ENCODE measurements around the gene LIMD2. TPM values are rescaled to one million over a fixed set of nuclear protein-coding genes. Genes with fewer than 3 reads are reported as not detected.
"Not testable (repeated sequence)": the region's sequence is repeated elsewhere in the genome, so short reads cannot be mapped to it uniquely, and the experiment has no call there.

Gene LIMD2
- total RNA-seq, 5 donors from 2014 or later (not counting 1 experiment from before 2014, with no cell fraction given), result 534 to 851 (median 767) TPM

DNA sequence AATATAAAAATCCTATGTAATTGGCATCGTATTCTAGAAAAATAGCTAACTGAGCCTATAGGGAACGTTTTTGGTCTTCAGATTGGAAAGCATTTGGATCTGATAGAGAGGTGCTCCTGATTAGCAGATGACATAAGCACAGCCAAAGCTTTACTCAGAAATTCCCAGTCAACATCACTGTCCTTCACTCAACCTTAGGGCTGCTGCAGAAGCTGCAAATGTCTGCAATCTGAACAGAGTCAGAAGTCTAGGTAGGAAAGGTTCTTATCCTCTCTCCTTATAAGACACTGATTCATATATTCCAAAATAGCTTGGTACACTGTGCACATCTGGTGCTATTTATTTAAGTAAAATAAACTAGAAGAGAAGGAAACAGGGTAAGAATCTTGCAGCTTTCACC lies 22.5 kb upstream of the LIMD2 start:
- Mint-ChIP-seq H3K36me3 (peaks cover 21% of the 10 kb centered on the region), H3K27me3 (no peaks in the 10 kb centered on the region), H3K4me3 (no peak overlapping the region), H3K4me1 (peaks cover 0 to 3% (median 2%) of the 10 kb centered on the region in 3 donors), H3K9me3 (no peaks in the 10 kb centered on the region), H3K27ac (no peak overlapping the region)
- H3K4me3 ChIP-seq (ENCODE audit: control insufficient read depth in 1 of 2, extremely low read depth in 1 of 2, low read length in 1 of 2), result no peak overlapping the region
- H3K9me3 ChIP-seq, result no peaks in the 10 kb centered on the region
- no peaks in the 10 kb centered on the region for H3K4me1 ChIP-seq (ENCODE audit: control insufficient read depth in 1 of 2, extremely low read depth in 1 of 2, insufficient read depth in 2 of 2, low read length in 2 of 2)
- DNase-seq, result no peak
- no peaks in the 10 kb centered on the region for H3K27me3 ChIP-seq (replicated peaks in 1 of 2; ENCODE audit: control insufficient read depth in 2 of 2, extremely low read depth in 1 of 2, insufficient read depth in 2 of 2, low read length in 1 of 2)
- ChIA-PET CTCF (interaction anchor here (0.7 to 1.5 kb wide), 3 partner anchors 13 to 110 kb away, joined by 3 to 4 read pairs (median 3); no protein-coding TSS in a partner anchor), POLR2A (no interaction called here)
- H3K36me3 ChIP-seq (ENCODE audit: control insufficient read depth in 2 of 2, extremely low read depth in 1 of 2, insufficient read depth in 1 of 2, low read length in 1 of 2), result peaks cover 0 to 24% of the 10 kb centered on the region in 2 donors
- no peak for ATAC-seq (replicated peaks in 1 of 4)
- H3K27ac ChIP-seq (ENCODE audit: low read length), result no peak overlapping the region
- no CpG with 5 or more reads among the region's 2 CpGs for WGBS (ENCODE audit: insufficient coverage)

DNA sequence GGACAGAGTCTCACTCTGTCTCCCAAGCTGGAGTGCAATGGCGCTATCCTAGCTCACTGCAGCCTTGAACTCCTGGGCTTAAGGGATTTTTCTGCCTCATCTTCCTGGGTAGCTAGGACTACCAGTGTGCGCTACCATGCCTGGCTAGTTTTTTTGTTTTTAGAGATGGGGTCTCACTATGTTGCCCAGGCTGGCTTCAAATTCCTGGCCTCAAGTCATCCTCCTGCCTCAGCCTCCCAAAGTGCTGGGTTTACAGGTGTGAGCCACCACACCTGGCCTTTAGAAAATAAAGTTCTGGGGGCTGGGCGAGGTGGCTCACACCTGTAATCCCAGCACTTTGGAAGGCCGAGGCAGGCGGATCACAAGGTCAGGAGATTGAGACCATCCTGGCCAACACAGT lies 20.3 kb upstream of the LIMD2 start:
- POLR2A ChIA-PET; H3K27ac ChIP-seq (ENCODE audit: low read length); CTCF ChIA-PET; H3K9me3 ChIP-seq; H3K9me3 Mint-ChIP-seq; H3K27me3 Mint-ChIP-seq; H3K4me1 Mint-ChIP-seq; DNase-seq; H3K27ac Mint-ChIP-seq; ATAC-seq (replicated peaks in 1 of 4); H3K4me3 ChIP-seq (ENCODE audit: control insufficient read depth in 1 of 2, extremely low read depth in 1 of 2, low read length in 1 of 2); H3K4me1 ChIP-seq (ENCODE audit: control insufficient read depth in 1 of 2, extremely low read depth in 1 of 2, insufficient read depth in 2 of 2, low read length in 2 of 2); H3K4me3 Mint-ChIP-seq; H3K27me3 ChIP-seq (replicated peaks in 1 of 2; ENCODE audit: control insufficient read depth in 2 of 2, extremely low read depth in 1 of 2, insufficient read depth in 2 of 2, low read length in 1 of 2): not testable (repeated sequence)
- 100% methylated on average over 1 of the region's 5 CpGs for WGBS (ENCODE audit: insufficient coverage)
- peaks cover 1 to 18% of the 10 kb centered on the region in 2 donors for H3K36me3 ChIP-seq (ENCODE audit: control insufficient read depth in 2 of 2, extremely low read depth in 1 of 2, insufficient read depth in 1 of 2, low read length in 1 of 2)
- H3K36me3 Mint-ChIP-seq, result peaks cover 18% of the 10 kb centered on the region

DNA sequence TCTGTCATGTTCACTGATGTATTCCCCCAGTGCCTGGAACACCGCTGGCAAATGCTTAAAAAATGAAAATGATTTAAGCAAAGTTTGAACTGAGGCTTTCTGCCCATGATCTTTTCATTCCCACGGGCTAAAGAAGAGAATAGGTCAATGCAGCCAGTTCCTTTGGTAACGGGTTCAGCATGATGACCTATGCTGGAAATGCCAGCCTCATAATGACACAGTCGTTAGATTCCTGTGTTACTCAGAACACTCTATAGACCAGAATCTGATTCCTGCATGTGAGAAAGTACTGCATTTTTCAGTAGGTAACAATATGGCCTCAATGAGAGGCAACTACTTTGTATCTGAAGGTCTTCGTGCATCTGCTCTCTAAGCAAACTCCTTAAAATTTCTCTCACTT lies 19.1 kb upstream of the LIMD2 start:
- no peak overlapping the region for H3K27ac Mint-ChIP-seq
- POLR2A ChIA-PET, result no interaction called here

DNA sequence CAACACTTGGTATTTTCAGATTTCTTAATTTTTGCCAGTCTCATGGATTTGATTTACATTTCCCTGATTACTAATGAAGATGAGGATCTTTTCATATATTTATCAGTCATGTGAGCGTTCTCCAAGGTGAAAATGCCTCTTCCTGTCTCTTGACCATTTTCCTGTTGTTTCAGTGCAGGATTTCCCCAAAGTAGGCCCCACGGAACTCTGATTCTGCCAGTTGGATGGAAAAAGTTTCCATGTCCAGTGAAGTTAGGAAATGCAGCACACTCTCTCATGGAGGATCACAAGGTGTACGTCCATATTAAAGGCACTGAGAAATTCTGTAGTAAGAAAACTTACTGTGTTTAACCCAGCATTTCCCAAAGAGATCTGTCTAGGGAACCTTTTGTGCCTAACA lies 16.5 kb upstream of the LIMD2 start:
- ChIA-PET CTCF (interaction anchor here (0.6 to 1.0 kb wide), 2 partner anchors 9 to 123 kb away, joined by 3 read pairs; no protein-coding TSS in a partner anchor), POLR2A (interaction anchor here in 1 of 2 donors (0.9 kb wide), 1 partner anchor 57 kb away, joined by 3 read pairs; the partner anchor contains the start of gene CCDC47)
- no peaks in the 10 kb centered on the region for H3K4me1 ChIP-seq (ENCODE audit: control insufficient read depth in 1 of 2, extremely low read depth in 1 of 2, insufficient read depth in 2 of 2, low read length in 2 of 2)
- H3K4me3 Mint-ChIP-seq, result no peak overlapping the region
- H3K27ac Mint-ChIP-seq, result no peak overlapping the region
- no peaks in the 10 kb centered on the region for H3K27me3 Mint-ChIP-seq
- H3K9me3 ChIP-seq, result no peaks in the 10 kb centered on the region
- H3K9me3 Mint-ChIP-seq, result no peaks in the 10 kb centered on the region
- H3K4me1 Mint-ChIP-seq, result peaks cover 0 to 6% (median 2%) of the 10 kb centered on the region in 3 donors
- peaks cover 10% of the 10 kb centered on the region for H3K36me3 Mint-ChIP-seq
- H3K36me3 ChIP-seq (ENCODE audit: control insufficient read depth in 2 of 2, extremely low read depth in 1 of 2, insufficient read depth in 1 of 2, low read length in 1 of 2), result peaks cover 10 to 35% of the 10 kb centered on the region in 2 donors
- H3K27ac ChIP-seq (ENCODE audit: low read length), result no peak overlapping the region
- H3K4me3 ChIP-seq (ENCODE audit: control insufficient read depth in 1 of 2, extremely low read depth in 1 of 2, low read length in 1 of 2), result no peak overlapping the region
- H3K27me3 ChIP-seq (replicated peaks in 1 of 2; ENCODE audit: control insufficient read depth in 2 of 2, extremely low read depth in 1 of 2, insufficient read depth in 2 of 2, low read length in 1 of 2), result no peaks in the 10 kb centered on the region
- DNase-seq, result no peak
- no peak for ATAC-seq (replicated peaks in 1 of 4)
- WGBS (ENCODE audit: insufficient coverage), result 100% methylated on average over 1 of the region's 3 CpGs

More for the DNA sequence above, 19.1 kb upstream of the LIMD2 start:
- peaks cover 10 to 19% of the 10 kb centered on the region in 2 donors for H3K36me3 ChIP-seq (ENCODE audit: control insufficient read depth in 2 of 2, extremely low read depth in 1 of 2, insufficient read depth in 1 of 2, low read length in 1 of 2)
- no peak overlapping the region for H3K4me3 Mint-ChIP-seq
- H3K9me3 Mint-ChIP-seq, result no peaks in the 10 kb centered on the region
- H3K27me3 Mint-ChIP-seq, result no peaks in the 10 kb centered on the region
- no peak overlapping the region for H3K4me3 ChIP-seq (ENCODE audit: control insufficient read depth in 1 of 2, extremely low read depth in 1 of 2, low read length in 1 of 2)
- H3K9me3 ChIP-seq, result no peaks in the 10 kb centered on the region
- CTCF ChIA-PET, result no interaction called here
- H3K27ac ChIP-seq (ENCODE audit: low read length), result no peak overlapping the region
- no peak for ATAC-seq (replicated peaks in 1 of 4)
- 97% methylated on average over 3 of the region's 5 CpGs for WGBS (ENCODE audit: insufficient coverage)
- H3K4me1 ChIP-seq (ENCODE audit: control insufficient read depth in 1 of 2, extremely low read depth in 1 of 2, insufficient read depth in 2 of 2, low read length in 2 of 2), result no peaks in the 10 kb centered on the region
- H3K36me3 Mint-ChIP-seq, result peaks cover 18% of the 10 kb centered on the region
- no peaks in the 10 kb centered on the region for H3K27me3 ChIP-seq (replicated peaks in 1 of 2; ENCODE audit: control insufficient read depth in 2 of 2, extremely low read depth in 1 of 2, insufficient read depth in 2 of 2, low read length in 1 of 2)
- peaks cover 0 to 7% (median 2%) of the 10 kb centered on the region in 3 donors for H3K4me1 Mint-ChIP-seq
- DNase-seq, result no peak

DNA sequence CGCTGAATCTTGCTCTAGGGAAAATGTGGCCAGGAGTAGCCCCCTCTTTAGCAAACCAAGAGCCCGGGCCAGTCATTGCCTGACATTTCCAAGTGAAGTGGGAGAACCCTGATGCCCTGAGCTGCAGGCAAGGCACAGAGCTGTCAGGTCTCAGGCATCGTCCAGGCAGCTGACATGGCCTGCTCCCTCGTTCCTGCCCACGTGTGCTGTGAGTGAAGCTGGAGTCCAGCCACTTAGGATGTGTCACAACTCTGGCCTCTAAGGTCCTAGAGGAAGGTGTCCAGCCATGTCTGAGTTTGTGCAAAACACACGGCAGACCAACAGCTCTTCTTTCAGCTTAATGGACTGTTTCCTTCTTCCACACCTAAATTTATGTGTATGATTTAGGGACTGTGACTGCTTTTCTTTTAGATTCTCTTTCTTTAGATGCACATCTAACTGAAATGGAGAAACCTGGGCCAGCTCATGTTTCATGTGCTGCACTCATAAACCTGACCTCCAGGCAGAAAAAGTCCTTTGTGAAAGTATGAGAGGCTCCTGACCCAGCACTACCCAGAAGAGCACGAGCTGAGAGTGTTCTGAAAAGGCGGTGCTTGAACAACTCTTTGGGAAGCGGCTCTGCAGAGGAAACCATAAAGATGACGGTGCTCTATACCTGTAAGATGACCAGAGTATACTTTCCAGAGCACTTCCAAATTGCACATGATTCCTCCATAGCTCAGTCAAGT lies 14.8 kb upstream of the LIMD2 start:
- Mint-ChIP-seq H3K9me3 (no peaks in the 10 kb centered on the region), H3K27ac (peak overlapping the region in 1 of 2 donors; percentile 34), H3K36me3 (peaks cover 10% of the 10 kb centered on the region), H3K27me3 (no peaks in the 10 kb centered on the region), H3K4me1 (peaks cover 10 to 18% (median 14%) of the 10 kb centered on the region in 3 donors), H3K4me3 (no peak overlapping the region)
- no peaks in the 10 kb centered on the region for H3K27me3 ChIP-seq (replicated peaks in 1 of 2; ENCODE audit: control insufficient read depth in 2 of 2, extremely low read depth in 1 of 2, insufficient read depth in 2 of 2, low read length in 1 of 2)
- ChIA-PET CTCF (interaction anchor here in 1 of 2 donors (0.5 kb wide), 1 partner anchor 54 kb away, joined by 6 read pairs; no protein-coding TSS in a partner anchor), POLR2A (no interaction called here)
- WGBS (ENCODE audit: insufficient coverage), result 97% methylated on average over 9 of the region's 10 CpGs
- ATAC-seq (replicated peaks in 1 of 4) (no peak), DNase-seq (no peak)
- peaks cover 10 to 36% of the 10 kb centered on the region in 2 donors for H3K36me3 ChIP-seq (ENCODE audit: control insufficient read depth in 2 of 2, extremely low read depth in 1 of 2, insufficient read depth in 1 of 2, low read length in 1 of 2)
- no peaks in the 10 kb centered on the region for H3K9me3 ChIP-seq
- H3K27ac ChIP-seq (ENCODE audit: low read length), result no peak overlapping the region
- peaks cover 5 to 12% of the 10 kb centered on the region in 2 experiments for H3K4me1 ChIP-seq (ENCODE audit: control insufficient read depth in 1 of 2, extremely low read depth in 1 of 2, insufficient read depth in 2 of 2, low read length in 2 of 2)
- no peak overlapping the region for H3K4me3 ChIP-seq (ENCODE audit: control insufficient read depth in 1 of 2, extremely low read depth in 1 of 2, low read length in 1 of 2)

DNA sequence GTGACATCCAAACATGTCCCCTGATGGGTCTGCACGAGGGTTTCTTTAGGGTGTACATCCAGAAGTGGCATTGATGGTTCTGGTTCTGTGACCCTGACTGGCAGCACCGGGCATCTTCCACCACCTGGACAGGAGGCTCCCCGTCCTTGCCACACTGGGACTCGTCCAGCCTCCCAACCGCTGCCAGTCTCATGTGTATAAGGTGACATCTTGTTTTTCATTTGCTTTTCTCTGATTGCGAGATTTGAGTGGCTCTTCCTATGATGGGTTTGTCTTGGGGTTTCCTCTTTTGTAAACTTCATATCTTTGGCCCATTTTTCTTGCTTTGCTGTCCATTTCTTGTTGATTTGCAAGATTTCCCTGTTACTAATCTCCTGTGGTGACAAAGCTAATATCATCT lies 9.2 kb upstream of the LIMD2 start:
- Histone ChIP-seq H3K36me3 (ENCODE audit: control insufficient read depth in 2 of 2, extremely low read depth in 1 of 2, insufficient read depth in 1 of 2, low read length in 1 of 2) (peaks cover 0 to 24% of the 10 kb centered on the region in 2 donors), H3K9me3 (no peaks in the 10 kb centered on the region), H3K4me1 (ENCODE audit: control insufficient read depth in 1 of 2, extremely low read depth in 1 of 2, insufficient read depth in 2 of 2, low read length in 2 of 2) (peaks cover 39 to 63% of the 10 kb centered on the region in 2 experiments), H3K4me3 (ENCODE audit: control insufficient read depth in 1 of 2, extremely low read depth in 1 of 2, low read length in 1 of 2) (no peak overlapping the region), H3K27me3 (replicated peaks in 1 of 2; ENCODE audit: control insufficient read depth in 2 of 2, extremely low read depth in 1 of 2, insufficient read depth in 2 of 2, low read length in 1 of 2) (no peaks in the 10 kb centered on the region), H3K27ac (ENCODE audit: low read length) (peak overlapping the region; percentile 52)
- H3K9me3 Mint-ChIP-seq, result no peaks in the 10 kb centered on the region
- H3K27ac Mint-ChIP-seq, result peak overlapping the region; percentile 87 to 97
- H3K4me1 Mint-ChIP-seq, result peaks cover 57 to 65% (median 64%) of the 10 kb centered on the region in 3 donors
- H3K36me3 Mint-ChIP-seq, result peaks cover 14% of the 10 kb centered on the region
- no peak for ATAC-seq (replicated peaks in 1 of 4)
- ChIA-PET POLR2A (interaction anchor here in 1 of 2 donors (1.2 to 4.6 kb wide), 2 partner anchors 11 to 14 kb away, joined by 9 to 41 read pairs; no protein-coding TSS in a partner anchor), CTCF (interaction anchor here (0.7 to 3.9 kb wide), 5 partner anchors 13 to 284 kb away, joined by 3 to 70 read pairs (median 8); no protein-coding TSS in a partner anchor)
- peak overlapping the region in 1 of 3 donors; percentile 88 for H3K4me3 Mint-ChIP-seq
- 90% methylated on average over 2 of the region's 6 CpGs for WGBS (ENCODE audit: insufficient coverage)
- DNase-seq, result no peak
- no peaks in the 10 kb centered on the region for H3K27me3 Mint-ChIP-seq

Measured in T-cell (primary cell).